GM18517 (cell line): ENCODE results near the gene MYLK4.

Source experiments
- ATAC-seq: cut with Tn5 transposase; IDR thresholded peaks from one replicate; pipeline ENCODE4 v1.9.1; 2021; ENCODE audit warnings: mild to moderate bottlenecking, moderate library complexity; ENCODE audit not compliant: unreplicated experiment

Gene MYLK4

DNA sequence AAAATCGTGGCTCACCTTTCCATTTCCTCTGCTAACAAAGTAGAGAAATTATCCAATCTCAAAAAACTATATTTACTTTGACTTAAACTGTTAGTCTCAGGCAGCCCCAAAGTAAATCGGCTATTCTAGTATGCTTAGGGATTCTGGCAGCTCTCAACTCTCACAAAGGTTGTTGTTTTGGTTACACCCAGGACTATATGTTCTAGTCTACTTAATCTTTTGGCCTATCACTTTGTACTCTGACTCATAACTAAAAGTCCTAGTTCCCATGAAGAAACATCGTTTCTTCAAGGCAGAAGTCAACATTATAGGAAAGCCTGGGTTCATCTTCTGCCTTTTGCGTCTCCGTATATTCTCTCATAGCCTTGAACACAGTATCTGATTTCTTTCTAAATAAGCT, 42.3 kb downstream of the MYLK4 start:
- ATAC-seq = no peak

GRCh38 chr6:2706558-2706957, 44.2 kb downstream of the MYLK4 start:
- no peak for ATAC-seq

DNA sequence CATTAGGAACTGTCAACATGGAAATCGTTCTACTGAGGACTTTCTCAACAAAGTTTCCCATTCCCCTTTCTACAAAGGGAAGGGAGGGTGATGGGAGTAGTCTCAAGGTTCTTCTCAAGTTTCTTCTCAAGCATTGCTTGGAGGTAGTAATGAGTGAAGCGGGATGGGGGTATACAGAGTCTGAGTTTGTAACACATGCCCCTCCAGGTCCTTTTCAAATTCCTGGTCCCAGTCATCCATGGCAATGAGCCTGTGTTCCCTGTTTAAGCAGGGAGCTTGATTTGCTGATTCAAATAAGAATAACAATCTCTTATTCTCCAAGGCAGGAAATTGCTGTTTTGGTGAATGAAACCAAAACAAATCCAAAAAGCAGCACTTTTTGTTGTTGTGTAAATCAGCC, 45.5 kb downstream of the MYLK4 start:
- ATAC-seq = no peak

- no peak for ATAC-seq
Observed at GRCh38 chr6:2697291-2697690, 53.4 kb downstream of the MYLK4 start.

- no peak for ATAC-seq
Observed at GRCh38 chr6:2695454-2696095, 55.1 kb downstream of the MYLK4 start.

DNA sequence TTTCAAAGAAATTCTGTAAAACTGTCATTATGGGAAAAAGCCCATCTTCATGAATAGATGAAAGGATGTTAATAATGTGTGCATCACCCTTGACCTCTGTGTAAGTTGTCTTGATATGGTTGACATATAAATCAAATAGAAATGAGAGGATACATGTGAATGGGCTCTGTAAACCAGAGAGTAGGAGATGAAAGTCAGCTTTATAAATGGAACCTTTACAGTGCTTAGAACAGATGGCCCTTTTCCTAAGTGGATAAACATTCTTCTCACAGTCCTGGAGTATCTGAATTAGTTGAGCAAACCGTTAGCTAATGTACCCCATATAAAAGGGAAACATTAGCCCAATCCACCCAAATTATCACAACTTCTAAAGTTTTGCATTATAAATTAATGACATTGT, 57.5 kb downstream of the MYLK4 start:
- no peak for ATAC-seq

GRCh38 chr6:2688401-2689064, 62.2 kb downstream of the MYLK4 start:
- no peak for ATAC-seq

DNA sequence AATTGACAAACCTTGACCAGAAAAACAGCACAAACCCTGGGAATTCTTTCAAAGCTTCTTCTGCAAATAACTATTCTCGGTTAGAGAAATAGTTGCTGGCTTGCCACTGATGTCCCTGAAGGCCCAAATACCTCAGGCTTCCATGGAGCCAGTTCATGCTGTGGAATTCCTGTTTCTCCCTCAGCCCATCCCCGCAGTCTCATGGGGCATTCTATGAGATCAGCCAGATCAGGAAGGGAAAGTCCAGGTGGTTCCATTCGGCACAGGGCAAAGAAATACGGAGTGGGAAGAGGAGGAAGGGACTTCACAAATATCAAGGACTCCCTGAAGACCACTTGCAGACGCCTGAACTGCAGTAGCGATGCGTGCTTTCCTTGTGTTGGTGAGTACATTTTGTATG, 63.3 kb downstream of the MYLK4 start:
- no peak for ATAC-seq

DNA sequence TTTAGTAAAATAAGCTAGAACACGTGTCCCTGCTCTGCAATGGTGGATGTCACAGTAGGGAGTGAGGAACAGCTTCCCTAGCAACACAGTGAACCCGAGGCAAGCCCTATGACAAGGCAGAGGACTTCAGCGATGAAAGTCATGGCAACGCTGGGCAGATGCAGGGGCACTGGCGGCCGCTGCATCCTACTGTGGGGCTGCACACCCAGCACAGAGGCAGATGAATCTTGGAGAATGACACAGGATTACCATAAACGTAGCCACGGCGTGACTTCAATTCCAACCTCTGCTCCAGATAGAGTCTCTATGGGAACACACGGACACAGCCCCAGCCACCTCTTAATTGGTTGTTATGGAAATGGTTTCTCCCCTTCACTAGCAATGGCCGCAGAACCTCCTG, 64.2 kb downstream of the MYLK4 start:
- no peak for ATAC-seq

DNA sequence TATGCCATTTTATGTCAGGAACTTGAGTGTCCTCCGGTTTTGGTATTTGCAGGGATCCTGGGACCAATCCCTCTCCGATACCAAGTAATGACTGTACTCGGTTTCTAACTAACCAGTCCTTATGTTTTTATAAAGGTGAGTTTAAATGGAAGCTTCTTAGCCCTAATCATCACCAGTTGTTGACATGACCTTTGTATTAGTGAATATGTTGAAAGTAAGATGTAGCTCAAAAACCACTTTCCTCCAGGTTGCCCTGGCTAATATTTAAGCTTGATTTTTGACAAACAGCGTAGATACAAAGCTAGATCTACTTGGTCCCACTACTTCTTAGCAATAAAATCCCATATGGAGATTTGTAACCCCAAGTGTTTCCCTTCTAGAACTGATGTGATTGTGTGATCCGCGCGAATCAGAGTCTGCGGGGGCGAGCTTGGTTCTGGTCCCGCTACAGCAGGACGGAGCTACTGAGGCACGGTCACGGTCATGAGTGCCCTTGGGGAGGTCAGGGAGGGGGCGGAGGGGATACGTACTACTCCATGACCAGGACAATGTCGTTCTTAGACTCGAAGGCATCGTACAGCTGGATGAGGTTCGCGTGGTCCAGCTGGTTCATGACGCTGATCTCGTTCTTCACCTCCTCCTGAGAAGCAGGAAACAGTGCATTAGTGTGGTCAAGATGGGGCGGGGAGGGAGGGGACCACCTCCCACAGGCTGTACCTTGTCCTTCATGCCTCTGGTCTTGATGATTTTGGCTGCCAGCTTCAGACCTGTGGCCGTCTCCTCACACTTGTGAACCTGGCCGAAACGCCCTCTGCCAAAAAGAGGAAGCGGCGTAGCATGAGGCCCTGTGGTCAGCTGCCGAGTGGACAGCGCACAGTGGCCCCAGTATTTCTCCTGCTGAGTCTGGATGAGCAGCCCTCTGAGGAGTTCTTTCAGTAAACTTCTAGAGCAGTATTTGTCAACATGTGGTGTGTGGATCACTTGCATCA, 65.7 kb downstream of the MYLK4 start:
- no peak for ATAC-seq

GRCh38 chr6:2684103-2684749, 66.5 kb downstream of the MYLK4 start:
- ATAC-seq = no peak

DNA sequence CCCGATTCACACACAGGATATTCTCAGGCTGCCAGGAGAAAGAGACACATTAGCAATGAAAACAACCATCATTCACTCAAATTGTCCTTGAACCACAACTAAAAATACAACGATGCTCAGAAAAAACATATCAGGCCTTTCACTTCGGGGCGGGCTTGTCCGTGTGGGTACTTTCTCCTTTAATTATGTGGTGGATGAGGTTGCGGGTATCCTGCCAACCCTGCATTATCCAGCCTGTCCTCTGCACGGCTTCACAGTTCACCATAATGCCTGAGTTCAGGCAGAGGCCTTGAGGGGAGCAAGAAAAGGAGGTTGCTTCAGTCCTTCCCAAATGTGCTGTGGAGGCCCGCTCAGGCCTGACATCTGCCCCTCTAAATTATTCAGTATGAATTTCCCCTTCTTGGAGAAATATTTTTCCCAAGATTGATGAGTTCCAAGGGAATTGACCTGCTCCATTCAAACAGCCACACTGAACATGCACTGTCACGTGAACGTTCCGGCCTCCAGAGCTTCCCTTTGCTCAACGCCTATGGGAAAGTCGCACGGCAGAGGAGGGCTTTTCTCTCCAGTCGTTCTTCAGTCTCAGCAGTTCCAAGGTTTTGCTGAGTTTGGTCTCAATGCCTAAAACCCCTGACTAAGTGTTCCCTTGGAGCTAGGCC, 70.3 kb downstream of the MYLK4 start:
- no peak for ATAC-seq

DNA sequence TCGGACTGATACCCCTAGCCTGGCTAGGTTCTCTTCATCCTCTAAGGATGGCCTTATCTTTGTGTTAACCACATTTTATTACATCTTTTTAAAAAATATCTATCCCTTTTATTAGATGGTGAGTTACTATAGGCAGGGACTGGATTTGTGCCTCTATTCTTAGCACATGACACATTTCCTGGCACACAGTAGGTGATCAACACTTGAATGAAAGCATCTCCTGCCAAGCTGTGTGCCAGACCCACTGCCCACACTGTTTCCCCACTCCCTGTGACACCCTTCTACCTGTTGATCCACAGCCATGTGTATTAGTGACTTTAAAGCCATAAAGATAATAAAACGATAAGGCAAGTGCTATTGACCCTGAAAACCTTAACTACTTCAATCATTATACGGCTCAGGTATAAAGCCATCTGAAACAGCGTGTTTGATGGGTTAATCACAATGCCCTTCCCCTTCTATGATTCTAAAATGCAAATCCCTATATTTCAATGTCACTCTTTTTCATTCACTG, 73.6 kb downstream of the MYLK4 start:
- ATAC-seq = no peak

DNA sequence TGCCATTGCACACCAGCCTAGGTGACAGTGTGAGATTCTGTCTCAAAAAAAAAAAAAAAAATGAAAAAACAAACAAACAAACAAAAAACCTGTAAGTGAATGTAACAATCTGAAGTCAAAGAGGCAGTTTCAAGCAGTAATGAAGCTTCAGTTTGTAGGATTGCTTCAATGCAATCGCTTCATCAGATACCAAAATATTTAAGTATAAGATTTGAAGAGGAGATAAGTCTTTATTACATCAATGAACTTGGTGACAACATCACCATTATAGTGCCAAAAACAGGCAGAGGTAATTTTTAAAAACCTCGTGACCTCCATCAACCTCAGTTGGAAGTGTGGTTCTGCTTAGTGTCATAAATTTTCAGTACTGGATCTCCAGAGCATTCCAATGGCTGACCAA, 74.7 kb downstream of the MYLK4 start:
- ATAC-seq = no peak

DNA sequence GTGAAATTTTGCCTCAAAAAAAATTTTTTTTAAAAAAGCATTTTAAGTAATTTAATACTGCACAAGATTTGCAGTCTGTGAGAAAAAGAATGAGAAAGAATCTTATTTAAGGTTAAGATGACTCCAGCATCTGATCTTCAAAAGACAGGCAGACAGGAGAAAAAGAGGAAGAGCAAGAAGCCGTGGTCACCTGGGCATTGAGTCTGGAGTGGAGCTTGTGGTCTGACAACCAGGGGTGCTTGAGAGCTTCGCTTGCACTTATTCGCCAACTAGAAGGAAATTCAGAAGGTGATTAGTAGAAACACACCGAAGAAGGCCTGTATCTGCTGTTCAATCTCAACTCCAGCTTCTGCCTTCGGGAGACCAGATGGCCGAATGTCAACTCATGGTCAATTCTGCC, 75.9 kb downstream of the MYLK4 start:
- no peak for ATAC-seq

DNA sequence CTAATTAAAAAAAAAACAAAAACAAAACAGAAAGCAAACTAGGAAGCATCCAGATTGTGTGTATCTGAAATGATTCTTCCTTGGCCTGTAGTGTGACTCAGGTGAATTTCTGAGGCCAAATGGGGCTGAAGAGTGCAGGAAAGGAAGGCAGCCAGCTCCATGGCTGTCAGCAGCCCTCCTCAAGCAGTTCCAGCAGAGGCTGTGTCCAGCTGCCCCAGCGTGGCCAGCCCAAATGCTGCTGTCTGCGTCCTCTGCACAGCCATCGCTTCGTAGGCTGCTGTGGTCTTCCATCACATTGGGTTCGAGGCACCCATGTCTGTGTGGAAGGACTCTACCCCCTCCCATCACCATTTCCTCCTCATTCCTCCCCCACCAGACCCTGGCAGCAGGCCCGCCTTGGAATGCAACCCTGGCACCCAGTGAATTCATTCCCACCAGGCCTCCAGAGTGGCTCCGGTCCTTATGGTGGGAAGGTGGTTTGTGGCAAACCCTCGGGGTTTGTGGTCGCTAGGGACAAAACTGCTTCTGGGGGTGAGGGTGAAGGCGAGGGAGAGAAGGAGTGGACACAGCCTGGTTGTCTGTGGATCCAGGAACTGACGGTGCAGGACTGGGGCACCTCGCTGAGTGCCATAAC, 81.5 kb downstream of the MYLK4 start:
- no peak for ATAC-seq

GRCh38 chr6:2667617-2668016, 83.1 kb downstream of the MYLK4 start:
- ATAC-seq = no peak

- ATAC-seq = no peak
Observed at GRCh38 chr6:2666906-2667575, 83.7 kb downstream of the MYLK4 start.
